ENCODE data around the gene CD274. TPM values are rescaled to one million over a fixed set of nuclear protein-coding genes. Genes with fewer than 3 reads are reported as not detected.

Gene CD274
- total and polyA plus RNA-seq, 5 donors from 2014 or later: 0.72 to 7.0 (median 1.6) TPM

- Histone ChIP-seq H3K36me3 (ENCODE audit: control insufficient read depth, insufficient read depth, low read length) (peaks cover 10% of the 10 kb centered on the region), H3K27ac (ENCODE audit: insufficient read depth, low read length, poor library complexity, severe bottlenecking) (no peak overlapping the region), H3K27me3 (ENCODE audit: control insufficient read depth, insufficient read depth, low read length) (no peaks in the 10 kb centered on the region), H3K4me3 (ENCODE audit: low read depth, low read length) (no peak overlapping the region), H3K9me3 (ENCODE audit: control insufficient read depth in 2 of 2, low read length in 2 of 2) (no peaks in the 10 kb centered on the region), H3K4me1 (ENCODE audit: control insufficient read depth, insufficient read depth, low read length, poor library complexity, severe bottlenecking) (no peaks in the 10 kb centered on the region)
- no peak for DNase-seq
- no peaks in the 10 kb centered on the region for H3K9me3 Mint-ChIP-seq
- H3K4me3 Mint-ChIP-seq: no peak overlapping the region
- no peak overlapping the region for H3K27ac Mint-ChIP-seq
- H3K4me1 Mint-ChIP-seq: peaks cover 5 to 12% (median 6%) of the 10 kb centered on the region in 4 donors
- no peaks in the 10 kb centered on the region for H3K27me3 Mint-ChIP-seq
- peaks cover 29% of the 10 kb centered on the region for H3K36me3 Mint-ChIP-seq
- no peak for ATAC-seq (ENCODE audit: low read depth in 2 of 2)
Measured at GRCh38 chr9:5422276-5422675, 28.1 kb upstream of the CD274 start.

- Mint-ChIP-seq H3K4me3 (no peak overlapping the region), H3K27me3 (no peaks in the 10 kb centered on the region), H3K9me3 (no peaks in the 10 kb centered on the region), H3K4me1 (peaks cover under 1 to 13% (median 5%) of the 10 kb centered on the region in 4 donors), H3K36me3 (peaks cover 12% of the 10 kb centered on the region), H3K27ac (no peak overlapping the region)
- Histone ChIP-seq H3K4me3 (ENCODE audit: low read depth, low read length) (no peak overlapping the region), H3K27me3 (ENCODE audit: control insufficient read depth, insufficient read depth, low read length) (no peaks in the 10 kb centered on the region), H3K27ac (ENCODE audit: insufficient read depth, low read length, poor library complexity, severe bottlenecking) (no peak overlapping the region), H3K4me1 (ENCODE audit: control insufficient read depth, insufficient read depth, low read length, poor library complexity, severe bottlenecking) (no peaks in the 10 kb centered on the region), H3K9me3 (ENCODE audit: control insufficient read depth in 2 of 2, low read length in 2 of 2) (no peaks in the 10 kb centered on the region), H3K36me3 (ENCODE audit: control insufficient read depth, insufficient read depth, low read length) (peaks cover 6% of the 10 kb centered on the region)
- DNase-seq (peak in 2 of 3 donors; percentile 48 to 68), ATAC-seq (ENCODE audit: low read depth in 2 of 2) (peak in 1 of 2 donors; percentile 8)
Measured at GRCh38 chr9:5425006-5425628, 25.2 kb upstream of the CD274 start.

GRCh38 chr9:5427005-5427404, 23.3 kb upstream of the CD274 start:
- Mint-ChIP-seq H3K4me3 (no peak overlapping the region), H3K9me3 (no peaks in the 10 kb centered on the region), H3K27me3 (no peaks in the 10 kb centered on the region), H3K27ac (no peak overlapping the region), H3K36me3 (peaks cover 16% of the 10 kb centered on the region), H3K4me1 (peaks cover 2 to 17% (median 8%) of the 10 kb centered on the region in 4 donors)
- no peaks in the 10 kb centered on the region for H3K27me3 ChIP-seq (ENCODE audit: control insufficient read depth, insufficient read depth, low read length)
- H3K36me3 ChIP-seq (ENCODE audit: control insufficient read depth, insufficient read depth, low read length): peaks cover 14% of the 10 kb centered on the region
- H3K27ac ChIP-seq (ENCODE audit: insufficient read depth, low read length, poor library complexity, severe bottlenecking): no peak overlapping the region
- no peaks in the 10 kb centered on the region for H3K9me3 ChIP-seq (ENCODE audit: control insufficient read depth in 2 of 2, low read length in 2 of 2)
- H3K4me3 ChIP-seq (ENCODE audit: low read depth, low read length): no peak overlapping the region
- ATAC-seq (ENCODE audit: low read depth in 2 of 2) (no peak), DNase-seq (no peak)
- H3K4me1 ChIP-seq (ENCODE audit: control insufficient read depth, insufficient read depth, low read length, poor library complexity, severe bottlenecking): no peaks in the 10 kb centered on the region

GRCh38 chr9:5428172-5428571, 22.2 kb upstream of the CD274 start:
- peaks cover 4 to 13% (median 8%) of the 10 kb centered on the region in 4 donors for H3K4me1 Mint-ChIP-seq
- H3K9me3 Mint-ChIP-seq: no peaks in the 10 kb centered on the region
- Histone ChIP-seq H3K4me3 (ENCODE audit: low read depth, low read length) (no peak overlapping the region), H3K27ac (ENCODE audit: insufficient read depth, low read length, poor library complexity, severe bottlenecking) (no peak overlapping the region), H3K9me3 (ENCODE audit: control insufficient read depth in 2 of 2, low read length in 2 of 2) (no peaks in the 10 kb centered on the region), H3K4me1 (ENCODE audit: control insufficient read depth, insufficient read depth, low read length, poor library complexity, severe bottlenecking) (no peaks in the 10 kb centered on the region), H3K36me3 (ENCODE audit: control insufficient read depth, insufficient read depth, low read length) (peaks cover 14% of the 10 kb centered on the region), H3K27me3 (ENCODE audit: control insufficient read depth, insufficient read depth, low read length) (no peaks in the 10 kb centered on the region)
- peaks cover 20% of the 10 kb centered on the region for H3K36me3 Mint-ChIP-seq
- ATAC-seq (ENCODE audit: low read depth in 2 of 2) (no peak), DNase-seq (no peak)
- no peak overlapping the region for H3K4me3 Mint-ChIP-seq
- H3K27ac Mint-ChIP-seq: peak overlapping the region in 1 of 3 donors; percentile 2
- H3K27me3 Mint-ChIP-seq: no peaks in the 10 kb centered on the region

- no peaks in the 10 kb centered on the region for H3K27me3 Mint-ChIP-seq
- no peak overlapping the region for H3K4me3 Mint-ChIP-seq
- ATAC-seq (ENCODE audit: low read depth in 2 of 2) (no peak), DNase-seq (no peak)
- no peaks in the 10 kb centered on the region for H3K9me3 Mint-ChIP-seq
- no peak overlapping the region for H3K4me3 ChIP-seq (ENCODE audit: low read depth, low read length)
- no peak overlapping the region for H3K27ac Mint-ChIP-seq
- peaks cover 14% of the 10 kb centered on the region for H3K36me3 ChIP-seq (ENCODE audit: control insufficient read depth, insufficient read depth, low read length)
- peaks cover 4 to 13% (median 8%) of the 10 kb centered on the region in 4 donors for H3K4me1 Mint-ChIP-seq
- H3K27ac ChIP-seq (ENCODE audit: insufficient read depth, low read length, poor library complexity, severe bottlenecking): no peak overlapping the region
- no peaks in the 10 kb centered on the region for H3K9me3 ChIP-seq (ENCODE audit: control insufficient read depth in 2 of 2, low read length in 2 of 2)
- H3K36me3 Mint-ChIP-seq: peaks cover 20% of the 10 kb centered on the region
- no peaks in the 10 kb centered on the region for H3K4me1 ChIP-seq (ENCODE audit: control insufficient read depth, insufficient read depth, low read length, poor library complexity, severe bottlenecking)
- H3K27me3 ChIP-seq (ENCODE audit: control insufficient read depth, insufficient read depth, low read length): no peaks in the 10 kb centered on the region
Measured at GRCh38 chr9:5428794-5429528, 21.4 kb upstream of the CD274 start.

- Histone ChIP-seq H3K9me3 (ENCODE audit: control insufficient read depth in 2 of 2, low read length in 2 of 2) (no peaks in the 10 kb centered on the region), H3K27ac (ENCODE audit: insufficient read depth, low read length, poor library complexity, severe bottlenecking) (no peak overlapping the region), H3K4me1 (ENCODE audit: control insufficient read depth, insufficient read depth, low read length, poor library complexity, severe bottlenecking) (no peaks in the 10 kb centered on the region), H3K27me3 (ENCODE audit: control insufficient read depth, insufficient read depth, low read length) (no peaks in the 10 kb centered on the region), H3K4me3 (ENCODE audit: low read depth, low read length) (no peak overlapping the region), H3K36me3 (ENCODE audit: control insufficient read depth, insufficient read depth, low read length) (peaks cover 14% of the 10 kb centered on the region)
- Mint-ChIP-seq H3K27me3 (no peaks in the 10 kb centered on the region), H3K36me3 (peaks cover 20% of the 10 kb centered on the region), H3K9me3 (no peaks in the 10 kb centered on the region), H3K4me1 (peaks cover 4 to 12% (median 7%) of the 10 kb centered on the region in 4 donors), H3K4me3 (peak overlapping the region in 1 of 4 donors; percentile 28), H3K27ac (no peak overlapping the region)
- ATAC-seq (ENCODE audit: low read depth in 2 of 2) (no peak), DNase-seq (no peak)
Measured at GRCh38 chr9:5429873-5430564, 20.3 kb upstream of the CD274 start.

- H3K4me1 ChIP-seq (ENCODE audit: control insufficient read depth, insufficient read depth, low read length, poor library complexity, severe bottlenecking): no peaks in the 10 kb centered on the region
- H3K27ac ChIP-seq (ENCODE audit: insufficient read depth, low read length, poor library complexity, severe bottlenecking): no peak overlapping the region
- H3K4me3 ChIP-seq (ENCODE audit: low read depth, low read length): no peak overlapping the region
- H3K36me3 ChIP-seq (ENCODE audit: control insufficient read depth, insufficient read depth, low read length): peaks cover 19% of the 10 kb centered on the region
- Mint-ChIP-seq H3K4me3 (no peak overlapping the region), H3K27me3 (no peaks in the 10 kb centered on the region), H3K4me1 (peaks cover 6 to 13% (median 10%) of the 10 kb centered on the region in 4 donors), H3K27ac (no peak overlapping the region), H3K36me3 (peaks cover 29% of the 10 kb centered on the region), H3K9me3 (peaks cover 0 to 1% (median 0%) of the 10 kb centered on the region in 7 donors)
- H3K9me3 ChIP-seq (ENCODE audit: control insufficient read depth in 2 of 2, low read length in 2 of 2): no peaks in the 10 kb centered on the region
- no peak for DNase-seq
- no peak for ATAC-seq (ENCODE audit: low read depth in 2 of 2)
- H3K27me3 ChIP-seq (ENCODE audit: control insufficient read depth, insufficient read depth, low read length): no peaks in the 10 kb centered on the region
Measured at GRCh38 chr9:5430912-5431311, 19.4 kb upstream of the CD274 start.
